ENCODE measurements around the gene SARNP.
"Not testable (repeated sequence)": the region's sequence is repeated elsewhere in the genome, so short reads cannot be mapped to it uniquely, and the experiment has no call there.

SARNP gene

DNA sequence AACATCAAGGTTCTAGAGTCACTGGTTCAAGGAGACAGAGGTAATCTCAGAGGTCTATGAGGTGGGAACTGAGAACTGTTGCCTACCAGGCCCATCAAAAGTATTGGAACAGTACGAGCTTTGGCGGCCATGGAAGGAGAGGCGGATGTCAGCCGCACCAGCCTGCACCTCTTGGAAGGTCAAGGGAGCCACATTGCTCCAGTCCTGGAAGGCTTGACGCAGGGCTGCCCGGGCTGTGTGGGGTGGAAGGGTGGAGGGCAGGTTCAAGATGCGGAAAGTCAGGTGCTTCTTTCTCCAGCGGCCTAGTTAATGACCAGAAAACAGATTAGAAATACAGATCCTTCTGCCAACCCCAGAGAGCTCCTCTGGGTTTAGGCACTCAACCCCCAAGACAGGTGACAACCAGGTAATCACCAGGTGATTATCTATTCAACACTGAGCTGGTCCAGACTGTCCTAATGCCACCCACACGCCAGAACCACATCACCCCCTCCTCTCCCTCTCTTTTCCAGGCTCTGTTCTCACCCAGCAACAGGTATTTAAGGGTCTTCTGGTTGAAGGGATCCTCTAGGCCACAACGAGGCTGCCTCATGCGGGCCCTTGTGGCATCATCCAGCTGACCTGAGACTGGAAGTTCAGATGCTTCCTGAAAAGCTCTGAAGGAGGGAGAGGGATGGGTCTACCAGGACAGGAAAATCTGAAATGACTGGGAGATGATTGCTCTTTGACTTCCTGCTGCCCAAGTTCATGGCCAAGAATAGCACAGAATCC, 23.2 kb upstream of the SARNP start:
- H3K79me2 ChIP-seq, result no peaks in the 10 kb centered on the region
- H3K4me1 ChIP-seq, result no peaks in the 10 kb centered on the region
- H3K9me3 ChIP-seq (ENCODE audit: control insufficient read depth, low read length), result no peaks in the 10 kb centered on the region
- H3K27ac ChIP-seq, result no peak overlapping the region
- no peak overlapping the region for H2AFZ ChIP-seq
- TF ChIP-seq, protein P1, sequence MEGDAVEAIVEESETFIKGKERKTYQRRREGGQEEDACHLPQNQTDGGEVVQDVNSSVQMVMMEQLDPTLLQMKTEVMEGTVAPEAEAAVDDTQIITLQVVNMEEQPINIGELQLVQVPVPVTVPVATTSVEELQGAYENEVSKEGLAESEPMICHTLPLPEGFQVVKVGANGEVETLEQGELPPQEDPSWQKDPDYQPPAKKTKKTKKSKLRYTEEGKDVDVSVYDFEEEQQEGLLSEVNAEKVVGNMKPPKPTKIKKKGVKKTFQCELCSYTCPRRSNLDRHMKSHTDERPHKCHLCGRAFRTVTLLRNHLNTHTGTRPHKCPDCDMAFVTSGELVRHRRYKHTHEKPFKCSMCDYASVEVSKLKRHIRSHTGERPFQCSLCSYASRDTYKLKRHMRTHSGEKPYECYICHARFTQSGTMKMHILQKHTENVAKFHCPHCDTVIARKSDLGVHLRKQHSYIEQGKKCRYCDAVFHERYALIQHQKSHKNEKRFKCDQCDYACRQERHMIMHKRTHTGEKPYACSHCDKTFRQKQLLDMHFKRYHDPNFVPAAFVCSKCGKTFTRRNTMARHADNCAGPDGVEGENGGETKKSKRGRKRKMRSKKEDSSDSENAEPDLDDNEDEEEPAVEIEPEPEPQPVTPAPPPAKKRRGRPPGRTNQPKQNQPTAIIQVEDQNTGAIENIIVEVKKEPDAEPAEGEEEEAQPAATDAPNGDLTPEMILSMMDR (IDR thresholded peaks at IDR 0.05), result no peak
- H3K36me3 ChIP-seq (ENCODE audit: control insufficient read depth, insufficient read depth, low read length), result no peaks in the 10 kb centered on the region
- no peak overlapping the region for H3K4me2 ChIP-seq (ENCODE audit: low read length)
- no peak overlapping the region for H3K9ac ChIP-seq
- H3K4me3 ChIP-seq (ENCODE audit: low read depth, low read length), result no peak overlapping the region
- H3K27me3 ChIP-seq (ENCODE audit: control insufficient read depth, insufficient read depth, low read length), result no peaks in the 10 kb centered on the region

DNA sequence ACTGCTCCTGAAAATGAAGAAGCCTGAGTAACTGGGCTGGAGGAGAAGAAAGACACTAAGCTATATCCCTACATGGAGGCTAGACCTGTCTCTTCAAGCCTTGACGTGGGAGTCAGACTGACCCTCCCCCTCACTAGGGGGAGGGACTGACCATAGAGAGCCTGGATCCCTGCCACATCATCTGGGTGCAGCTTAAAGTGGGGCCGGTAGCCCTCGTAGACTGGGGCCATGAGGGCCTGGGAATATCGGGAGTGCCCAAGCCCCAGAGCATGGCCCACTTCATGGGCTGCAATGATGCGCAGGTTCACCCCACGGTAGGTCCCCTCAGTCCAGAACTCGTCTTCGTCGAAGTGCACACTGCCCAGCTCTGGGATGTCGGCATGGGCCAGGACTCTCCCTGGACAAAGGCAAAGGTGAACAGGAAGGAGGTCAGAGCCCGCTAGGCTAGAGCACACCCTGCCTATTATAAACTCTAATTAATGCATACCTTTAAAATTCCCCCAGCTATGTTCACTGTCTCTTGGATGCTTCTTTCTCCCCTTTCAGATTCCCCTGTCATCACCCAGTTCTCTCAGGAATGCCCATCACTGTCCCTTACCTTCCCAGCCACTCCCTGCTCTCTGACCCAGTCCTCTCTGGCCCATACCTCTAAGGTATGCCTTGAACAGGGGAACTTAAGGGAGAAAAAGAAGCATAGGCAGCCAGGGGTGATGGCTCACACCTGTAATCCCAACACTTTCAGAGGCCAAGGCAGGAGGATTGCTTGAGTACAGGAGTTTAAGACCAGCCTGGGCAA, 22.0 kb upstream of the SARNP start:
- H3K9me3 ChIP-seq (ENCODE audit: control insufficient read depth, low read length), result no peaks in the 10 kb centered on the region
- no peak overlapping the region for H3K9ac ChIP-seq
- no peak overlapping the region for H3K27ac ChIP-seq
- no peaks in the 10 kb centered on the region for H3K79me2 ChIP-seq
- H3K27me3 ChIP-seq (ENCODE audit: control insufficient read depth, insufficient read depth, low read length), result no peaks in the 10 kb centered on the region
- H3K36me3 ChIP-seq (ENCODE audit: control insufficient read depth, insufficient read depth, low read length), result no peaks in the 10 kb centered on the region
- TF ChIP-seq, protein P1 (IDR thresholded peaks at IDR 0.05), result no peak
- H3K4me3 ChIP-seq (ENCODE audit: low read depth, low read length), result no peak overlapping the region
- H2AFZ ChIP-seq, result no peak overlapping the region
- H3K4me2 ChIP-seq (ENCODE audit: low read length), result no peak overlapping the region
- H3K4me1 ChIP-seq, result no peaks in the 10 kb centered on the region

DNA sequence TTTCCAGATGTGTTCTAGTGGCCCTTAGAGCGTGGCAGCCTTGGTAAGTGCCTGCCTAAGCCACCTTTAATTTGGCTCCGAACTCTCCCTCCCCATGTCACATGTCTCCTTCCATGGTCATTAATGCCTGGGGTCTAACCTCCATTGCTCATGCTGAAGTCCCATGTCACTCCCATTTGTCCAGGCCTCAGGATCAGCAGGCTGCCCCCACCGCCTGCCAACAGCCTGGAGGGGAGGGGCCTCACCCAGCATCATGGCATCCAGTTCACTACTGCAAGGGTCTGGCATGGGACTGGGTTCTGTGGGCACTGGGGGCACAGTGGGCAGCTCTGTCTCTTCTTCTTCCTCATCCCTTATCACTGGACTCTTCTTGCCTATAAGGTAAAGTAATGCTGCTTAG, 20.8 kb upstream of the SARNP start:
- H3K9ac ChIP-seq, result no peak overlapping the region
- no peaks in the 10 kb centered on the region for H3K27me3 ChIP-seq (ENCODE audit: control insufficient read depth, insufficient read depth, low read length)
- no peaks in the 10 kb centered on the region for H3K79me2 ChIP-seq
- H3K4me1 ChIP-seq, result no peaks in the 10 kb centered on the region
- H3K36me3 ChIP-seq (ENCODE audit: control insufficient read depth, insufficient read depth, low read length), result no peaks in the 10 kb centered on the region
- no peak overlapping the region for H2AFZ ChIP-seq
- no peak overlapping the region for H3K27ac ChIP-seq
- TF ChIP-seq, protein P1 (IDR thresholded peaks at IDR 0.05), result no peak
- no peaks in the 10 kb centered on the region for H3K9me3 ChIP-seq (ENCODE audit: control insufficient read depth, low read length)
- H3K4me3 ChIP-seq (ENCODE audit: low read depth, low read length), result no peak overlapping the region
- H3K4me2 ChIP-seq (ENCODE audit: low read length), result no peak overlapping the region

DNA sequence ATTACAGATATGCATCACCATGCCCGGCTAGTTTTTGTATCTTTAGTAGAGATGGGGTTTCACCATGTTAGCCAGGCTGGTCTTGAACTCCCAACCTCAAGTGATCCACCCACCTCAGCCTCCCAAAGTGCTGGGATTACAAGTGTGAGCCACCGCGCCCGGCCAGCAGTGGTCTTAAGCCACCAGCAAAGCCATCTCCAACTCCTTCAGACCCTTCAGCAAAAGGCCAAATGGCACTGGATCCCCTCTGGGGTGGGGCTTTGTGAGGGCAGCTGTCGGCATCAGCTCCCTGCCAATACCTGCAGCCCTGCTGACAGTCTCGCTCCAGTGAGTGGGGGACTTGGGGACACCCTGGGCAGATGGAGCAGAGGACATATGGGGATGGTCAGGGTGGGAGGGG, 16.9 kb upstream of the SARNP start:
- H3K27ac ChIP-seq; H3K27me3 ChIP-seq (ENCODE audit: control insufficient read depth, insufficient read depth, low read length); H3K79me2 ChIP-seq; H3K4me2 ChIP-seq (ENCODE audit: low read length); H3K9ac ChIP-seq; H2AFZ ChIP-seq; H3K36me3 ChIP-seq (ENCODE audit: control insufficient read depth, insufficient read depth, low read length); H3K4me1 ChIP-seq; H3K4me3 ChIP-seq (ENCODE audit: low read depth, low read length); H3K9me3 ChIP-seq (ENCODE audit: control insufficient read depth, low read length): not testable (repeated sequence)

DNA sequence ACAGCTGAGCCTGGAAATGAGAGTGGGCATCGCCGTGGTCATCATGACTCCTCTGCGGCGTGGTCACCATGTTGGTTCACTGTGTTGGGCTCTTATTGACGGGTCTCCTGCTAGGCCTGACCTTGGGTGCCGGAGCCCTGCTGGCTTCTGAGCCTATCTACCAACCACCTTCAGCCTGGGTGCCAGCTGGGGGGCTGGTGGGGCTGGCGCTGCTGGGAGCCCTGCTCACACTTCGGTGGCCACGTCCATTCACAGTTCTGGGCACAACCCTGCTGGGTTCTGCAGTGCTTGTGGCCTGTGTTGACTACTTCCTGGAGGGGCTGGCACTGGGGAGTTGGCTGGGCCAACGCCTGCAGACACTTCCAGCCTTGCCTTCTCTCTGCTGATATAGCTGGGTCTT, 15.5 kb upstream of the SARNP start:
- H3K27ac ChIP-seq, result no peak overlapping the region
- H3K36me3 ChIP-seq (ENCODE audit: control insufficient read depth, insufficient read depth, low read length), result no peaks in the 10 kb centered on the region
- H2AFZ ChIP-seq, result no peak overlapping the region
- H3K9ac ChIP-seq, result no peak overlapping the region
- no peaks in the 10 kb centered on the region for H3K9me3 ChIP-seq (ENCODE audit: control insufficient read depth, low read length)
- H3K4me2 ChIP-seq (ENCODE audit: low read length), result no peak overlapping the region
- H3K79me2 ChIP-seq, result no peaks in the 10 kb centered on the region
- peaks cover 4% of the 10 kb centered on the region for H3K4me1 ChIP-seq
- H3K4me3 ChIP-seq (ENCODE audit: low read depth, low read length), result no peak overlapping the region
- TF ChIP-seq, protein P1 (IDR thresholded peaks at IDR 0.05), result no peak
- H3K27me3 ChIP-seq (ENCODE audit: control insufficient read depth, insufficient read depth, low read length), result no peaks in the 10 kb centered on the region

Measured in parathyroid adenoma (tissue), 2 donors.